Measurements from ENCODE around the gene VPS37C. TPM values are rescaled to one million over a fixed set of nuclear protein-coding genes. Genes with fewer than 3 reads are reported as not detected.

VPS37C gene
- total RNA-seq, 4 donors from 2014 or later: 9.3 to 17.5 (median 12.6) TPM

- peak in 2 of 3 donors; percentile 95 to 97 for TF ChIP-seq CTCF (IDR thresholded peaks at IDR 0.05)
- DNase-seq (ENCODE audit: low spot score) (peak; percentile 57), ATAC-seq (ENCODE audit: low FRiP score) (peak; percentile 92)
These were observed 31.3 kb downstream of the VPS37C start for GRCh38 chr11:61129639-61130523.

- ATAC-seq (ENCODE audit: low FRiP score) (no peak), DNase-seq (ENCODE audit: low spot score) (no peak)
- TF ChIP-seq CTCF (IDR thresholded peaks at IDR 0.05): no peak
These were observed 32.1 kb downstream of the VPS37C start for GRCh38 chr11:61128947-61129638.

- DNase-seq (ENCODE audit: low spot score): no peak
- TF ChIP-seq CTCF (IDR thresholded peaks at IDR 0.05): no peak
- ATAC-seq (ENCODE audit: low FRiP score): no peak
These were observed 33.2 kb downstream of the VPS37C start for GRCh38 chr11:61127991-61128390.

- ATAC-seq (ENCODE audit: low FRiP score) (no peak), DNase-seq (ENCODE audit: low spot score) (no peak)
- TF ChIP-seq CTCF (IDR thresholded peaks at IDR 0.05): no peak
These were observed 35.0 kb downstream of the VPS37C start for GRCh38 chr11:61126256-61126655.

GRCh38 chr11:61125310-61125684, 35.9 kb downstream of the VPS37C start:
- DNase-seq (ENCODE audit: low spot score) (no peak), ATAC-seq (ENCODE audit: low FRiP score) (no peak)
- TF ChIP-seq CTCF (IDR thresholded peaks at IDR 0.05): no peak

GRCh38 chr11:61124574-61125309, 36.5 kb downstream of the VPS37C start:
- ATAC-seq (ENCODE audit: low FRiP score) (no peak), DNase-seq (ENCODE audit: low spot score) (no peak)

More at GRCh38 chr11:61124574-61125309, 36.5 kb downstream of the VPS37C start:
- TF ChIP-seq CTCF (IDR thresholded peaks at IDR 0.05): no peak

All from omental fat pad (tissue), 4 donors.